ENCODE results near the gene ACOT8.

DNA sequence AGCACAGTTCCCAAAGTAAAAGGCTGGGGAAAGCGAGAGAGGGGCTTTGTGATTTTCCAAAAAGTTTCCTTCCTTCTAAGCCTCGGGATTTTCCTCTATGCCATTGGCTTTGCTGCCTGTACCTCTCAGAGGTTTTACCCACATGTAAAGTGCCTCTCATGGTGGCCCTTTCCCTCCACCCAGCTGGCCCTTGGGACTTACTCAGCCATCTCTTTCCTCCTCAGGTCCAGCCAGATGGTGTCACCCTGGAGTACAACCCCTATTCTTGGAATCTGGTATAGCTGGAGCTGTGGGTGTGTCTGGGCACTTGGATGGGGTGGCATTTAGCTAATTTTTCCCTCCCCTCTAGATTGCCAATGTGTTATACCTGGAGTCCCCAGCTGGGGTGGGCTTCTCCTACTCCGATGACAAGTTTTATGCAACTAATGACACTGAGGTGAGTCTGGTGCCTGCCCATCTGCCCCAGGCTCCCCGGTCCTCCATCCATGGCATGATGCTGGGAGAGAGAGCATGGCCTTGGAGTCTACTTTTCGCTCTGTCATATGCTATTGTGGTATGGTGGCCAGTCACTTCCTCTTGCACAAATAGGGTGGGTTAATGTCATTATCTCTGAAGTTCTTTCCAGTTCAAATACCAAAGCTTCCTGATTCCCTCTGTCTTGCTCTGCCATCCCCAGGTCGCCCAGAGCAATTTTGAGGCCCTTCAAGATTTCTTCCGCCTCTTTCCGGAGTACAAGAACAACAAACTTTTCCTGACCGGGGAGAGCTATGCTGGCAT lies 35.0 kb upstream of the ACOT8 start:
- TF ChIP-seq SMAD3 (CRISPR knock-in tag; IDR thresholded peaks at IDR 0.05; ENCODE audit: borderline replicate concordance) (no peak), CBFB (CRISPR knock-in tag; IDR thresholded peaks at IDR 0.05; ENCODE audit: low read depth) (no peak), GABPB1 (CRISPR knock-in tag; IDR thresholded peaks at IDR 0.05) (no peak), ETV6 (CRISPR knock-in tag; IDR thresholded peaks at IDR 0.05) (no peak), MXD4 (CRISPR knock-in tag; IDR thresholded peaks at IDR 0.05; ENCODE audit: borderline replicate concordance) (no peak)
- TF ChIP-seq, protein P1, sequence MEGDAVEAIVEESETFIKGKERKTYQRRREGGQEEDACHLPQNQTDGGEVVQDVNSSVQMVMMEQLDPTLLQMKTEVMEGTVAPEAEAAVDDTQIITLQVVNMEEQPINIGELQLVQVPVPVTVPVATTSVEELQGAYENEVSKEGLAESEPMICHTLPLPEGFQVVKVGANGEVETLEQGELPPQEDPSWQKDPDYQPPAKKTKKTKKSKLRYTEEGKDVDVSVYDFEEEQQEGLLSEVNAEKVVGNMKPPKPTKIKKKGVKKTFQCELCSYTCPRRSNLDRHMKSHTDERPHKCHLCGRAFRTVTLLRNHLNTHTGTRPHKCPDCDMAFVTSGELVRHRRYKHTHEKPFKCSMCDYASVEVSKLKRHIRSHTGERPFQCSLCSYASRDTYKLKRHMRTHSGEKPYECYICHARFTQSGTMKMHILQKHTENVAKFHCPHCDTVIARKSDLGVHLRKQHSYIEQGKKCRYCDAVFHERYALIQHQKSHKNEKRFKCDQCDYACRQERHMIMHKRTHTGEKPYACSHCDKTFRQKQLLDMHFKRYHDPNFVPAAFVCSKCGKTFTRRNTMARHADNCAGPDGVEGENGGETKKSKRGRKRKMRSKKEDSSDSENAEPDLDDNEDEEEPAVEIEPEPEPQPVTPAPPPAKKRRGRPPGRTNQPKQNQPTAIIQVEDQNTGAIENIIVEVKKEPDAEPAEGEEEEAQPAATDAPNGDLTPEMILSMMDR (IDR thresholded peaks at IDR 0.05): no peak
- TF ChIP-seq, protein P2, sequence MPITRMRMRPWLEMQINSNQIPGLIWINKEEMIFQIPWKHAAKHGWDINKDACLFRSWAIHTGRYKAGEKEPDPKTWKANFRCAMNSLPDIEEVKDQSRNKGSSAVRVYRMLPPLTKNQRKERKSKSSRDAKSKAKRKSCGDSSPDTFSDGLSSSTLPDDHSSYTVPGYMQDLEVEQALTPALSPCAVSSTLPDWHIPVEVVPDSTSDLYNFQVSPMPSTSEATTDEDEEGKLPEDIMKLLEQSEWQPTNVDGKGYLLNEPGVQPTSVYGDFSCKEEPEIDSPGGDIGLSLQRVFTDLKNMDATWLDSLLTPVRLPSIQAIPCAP (CRISPR knock-in tag; IDR thresholded peaks at IDR 0.05): no peak
- TF ChIP-seq, protein P3, sequence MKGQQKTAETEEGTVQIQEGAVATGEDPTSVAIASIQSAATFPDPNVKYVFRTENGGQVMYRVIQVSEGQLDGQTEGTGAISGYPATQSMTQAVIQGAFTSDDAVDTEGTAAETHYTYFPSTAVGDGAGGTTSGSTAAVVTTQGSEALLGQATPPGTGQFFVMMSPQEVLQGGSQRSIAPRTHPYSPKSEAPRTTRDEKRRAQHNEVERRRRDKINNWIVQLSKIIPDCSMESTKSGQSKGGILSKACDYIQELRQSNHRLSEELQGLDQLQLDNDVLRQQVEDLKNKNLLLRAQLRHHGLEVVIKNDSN (CRISPR knock-in tag; IDR thresholded peaks at IDR 0.05): no peak
- TF ChIP-seq, protein P4, sequence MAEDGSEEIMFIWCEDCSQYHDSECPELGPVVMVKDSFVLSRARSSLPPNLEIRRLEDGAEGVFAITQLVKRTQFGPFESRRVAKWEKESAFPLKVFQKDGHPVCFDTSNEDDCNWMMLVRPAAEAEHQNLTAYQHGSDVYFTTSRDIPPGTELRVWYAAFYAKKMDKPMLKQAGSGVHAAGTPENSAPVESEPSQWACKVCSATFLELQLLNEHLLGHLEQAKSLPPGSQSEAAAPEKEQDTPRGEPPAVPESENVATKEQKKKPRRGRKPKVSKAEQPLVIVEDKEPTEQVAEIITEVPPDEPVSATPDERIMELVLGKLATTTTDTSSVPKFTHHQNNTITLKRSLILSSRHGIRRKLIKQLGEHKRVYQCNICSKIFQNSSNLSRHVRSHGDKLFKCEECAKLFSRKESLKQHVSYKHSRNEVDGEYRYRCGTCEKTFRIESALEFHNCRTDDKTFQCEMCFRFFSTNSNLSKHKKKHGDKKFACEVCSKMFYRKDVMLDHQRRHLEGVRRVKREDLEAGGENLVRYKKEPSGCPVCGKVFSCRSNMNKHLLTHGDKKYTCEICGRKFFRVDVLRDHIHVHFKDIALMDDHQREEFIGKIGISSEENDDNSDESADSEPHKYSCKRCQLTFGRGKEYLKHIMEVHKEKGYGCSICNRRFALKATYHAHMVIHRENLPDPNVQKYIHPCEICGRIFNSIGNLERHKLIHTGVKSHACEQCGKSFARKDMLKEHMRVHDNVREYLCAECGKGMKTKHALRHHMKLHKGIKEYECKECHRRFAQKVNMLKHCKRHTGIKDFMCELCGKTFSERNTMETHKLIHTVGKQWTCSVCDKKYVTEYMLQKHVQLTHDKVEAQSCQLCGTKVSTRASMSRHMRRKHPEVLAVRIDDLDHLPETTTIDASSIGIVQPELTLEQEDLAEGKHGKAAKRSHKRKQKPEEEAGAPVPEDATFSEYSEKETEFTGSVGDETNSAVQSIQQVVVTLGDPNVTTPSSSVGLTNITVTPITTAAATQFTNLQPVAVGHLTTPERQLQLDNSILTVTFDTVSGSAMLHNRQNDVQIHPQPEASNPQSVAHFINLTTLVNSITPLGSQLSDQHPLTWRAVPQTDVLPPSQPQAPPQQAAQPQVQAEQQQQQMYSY (CRISPR knock-in tag; IDR thresholded peaks at IDR 0.05): no peak
- TF ChIP-seq, protein P5, sequence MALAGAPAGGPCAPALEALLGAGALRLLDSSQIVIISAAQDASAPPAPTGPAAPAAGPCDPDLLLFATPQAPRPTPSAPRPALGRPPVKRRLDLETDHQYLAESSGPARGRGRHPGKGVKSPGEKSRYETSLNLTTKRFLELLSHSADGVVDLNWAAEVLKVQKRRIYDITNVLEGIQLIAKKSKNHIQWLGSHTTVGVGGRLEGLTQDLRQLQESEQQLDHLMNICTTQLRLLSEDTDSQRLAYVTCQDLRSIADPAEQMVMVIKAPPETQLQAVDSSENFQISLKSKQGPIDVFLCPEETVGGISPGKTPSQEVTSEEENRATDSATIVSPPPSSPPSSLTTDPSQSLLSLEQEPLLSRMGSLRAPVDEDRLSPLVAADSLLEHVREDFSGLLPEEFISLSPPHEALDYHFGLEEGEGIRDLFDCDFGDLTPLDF (CRISPR knock-in tag; IDR thresholded peaks at IDR 0.05): no peak
- TF ChIP-seq, protein P6, sequence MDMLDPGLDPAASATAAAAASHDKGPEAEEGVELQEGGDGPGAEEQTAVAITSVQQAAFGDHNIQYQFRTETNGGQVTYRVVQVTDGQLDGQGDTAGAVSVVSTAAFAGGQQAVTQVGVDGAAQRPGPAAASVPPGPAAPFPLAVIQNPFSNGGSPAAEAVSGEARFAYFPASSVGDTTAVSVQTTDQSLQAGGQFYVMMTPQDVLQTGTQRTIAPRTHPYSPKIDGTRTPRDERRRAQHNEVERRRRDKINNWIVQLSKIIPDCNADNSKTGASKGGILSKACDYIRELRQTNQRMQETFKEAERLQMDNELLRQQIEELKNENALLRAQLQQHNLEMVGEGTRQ (CRISPR knock-in tag; IDR thresholded peaks at IDR 0.05): no peak
- TF ChIP-seq, protein P7, sequence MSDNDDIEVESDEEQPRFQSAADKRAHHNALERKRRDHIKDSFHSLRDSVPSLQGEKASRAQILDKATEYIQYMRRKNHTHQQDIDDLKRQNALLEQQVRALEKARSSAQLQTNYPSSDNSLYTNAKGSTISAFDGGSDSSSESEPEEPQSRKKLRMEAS (CRISPR knock-in tag; IDR thresholded peaks at IDR 0.05): no peak
